ENCODE results near the gene HBE1. TPM values are rescaled to one million over a fixed set of nuclear protein-coding genes. Genes with fewer than 3 reads are reported as not detected.

Gene HBE1
- total and polyA plus RNA-seq, 4 donors = 2.1 to 14.6 TPM; not detected in 2

DNA sequence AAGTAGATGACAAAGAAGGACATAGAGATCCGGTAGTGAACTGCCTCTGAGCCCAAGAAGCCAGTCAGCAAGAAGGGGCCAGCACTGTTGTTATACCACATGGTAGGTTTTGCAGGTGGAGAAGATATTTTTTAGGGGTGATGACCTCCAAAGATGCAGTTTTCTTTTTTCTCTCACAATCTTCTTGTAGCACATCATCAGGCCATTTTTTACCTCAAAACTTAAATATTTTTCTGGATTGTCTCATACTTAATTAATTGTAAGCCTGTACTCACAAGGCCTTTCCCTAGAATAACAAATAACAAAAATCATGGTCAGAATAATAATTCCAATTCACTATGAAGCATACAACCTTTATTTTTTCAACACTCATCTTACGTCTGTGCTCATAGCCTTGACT is 32.1 kb upstream of the HBE1 start, which contains the start of gene OR51B4:
Gene OR51B4 (minus strand): TSS at position 101 of the 400 bp plus-strand sequence. CDS start 0 bp downstream, at position 101.
- no peak for ATAC-seq (ENCODE audit: insufficient read depth, low FRiP score)
- 93 to 94% methylated on average over 2 of the region's 2 CpGs for WGBS, 2 donors
- Histone ChIP-seq H3K36me3 (ENCODE audit: control insufficient read depth in 4 of 4, insufficient read depth in 4 of 4, low read length in 4 of 4) (peaks cover 0 to 1% (median 0%) of the 10 kb centered on the region in 4 donors), H3K4me3 (no peak within 1 kb of the TSS), H3K4me1 (ENCODE audit: control insufficient read depth in 5 of 5, insufficient read depth in 5 of 5, low read length in 5 of 5) (peaks cover 0 to 6% (median 0%) of the 10 kb centered on the region in 5 donors), H3K9ac (ENCODE audit: insufficient read depth in 1 of 2, low read length in 2 of 2) (no peak within 1 kb of the TSS), H3K27ac (ENCODE audit: low read depth in 1 of 2, low read length in 1 of 2) (no peak within 1 kb of the TSS), H3K27me3 (ENCODE audit: control insufficient read depth in 3 of 3, insufficient read depth in 3 of 3, low read length in 2 of 3) (no peaks in the 10 kb centered on the region), H3K9me3 (ENCODE audit: control insufficient read depth in 4 of 4, insufficient read depth in 3 of 4, low read length in 3 of 4) (no peaks in the 10 kb centered on the region)
- no peak for DNase-seq
- TF ChIP-seq, protein P1, sequence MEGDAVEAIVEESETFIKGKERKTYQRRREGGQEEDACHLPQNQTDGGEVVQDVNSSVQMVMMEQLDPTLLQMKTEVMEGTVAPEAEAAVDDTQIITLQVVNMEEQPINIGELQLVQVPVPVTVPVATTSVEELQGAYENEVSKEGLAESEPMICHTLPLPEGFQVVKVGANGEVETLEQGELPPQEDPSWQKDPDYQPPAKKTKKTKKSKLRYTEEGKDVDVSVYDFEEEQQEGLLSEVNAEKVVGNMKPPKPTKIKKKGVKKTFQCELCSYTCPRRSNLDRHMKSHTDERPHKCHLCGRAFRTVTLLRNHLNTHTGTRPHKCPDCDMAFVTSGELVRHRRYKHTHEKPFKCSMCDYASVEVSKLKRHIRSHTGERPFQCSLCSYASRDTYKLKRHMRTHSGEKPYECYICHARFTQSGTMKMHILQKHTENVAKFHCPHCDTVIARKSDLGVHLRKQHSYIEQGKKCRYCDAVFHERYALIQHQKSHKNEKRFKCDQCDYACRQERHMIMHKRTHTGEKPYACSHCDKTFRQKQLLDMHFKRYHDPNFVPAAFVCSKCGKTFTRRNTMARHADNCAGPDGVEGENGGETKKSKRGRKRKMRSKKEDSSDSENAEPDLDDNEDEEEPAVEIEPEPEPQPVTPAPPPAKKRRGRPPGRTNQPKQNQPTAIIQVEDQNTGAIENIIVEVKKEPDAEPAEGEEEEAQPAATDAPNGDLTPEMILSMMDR (IDR thresholded peaks at IDR 0.05; ENCODE audit: control extremely low read depth, extremely low read depth) = no peak

DNA sequence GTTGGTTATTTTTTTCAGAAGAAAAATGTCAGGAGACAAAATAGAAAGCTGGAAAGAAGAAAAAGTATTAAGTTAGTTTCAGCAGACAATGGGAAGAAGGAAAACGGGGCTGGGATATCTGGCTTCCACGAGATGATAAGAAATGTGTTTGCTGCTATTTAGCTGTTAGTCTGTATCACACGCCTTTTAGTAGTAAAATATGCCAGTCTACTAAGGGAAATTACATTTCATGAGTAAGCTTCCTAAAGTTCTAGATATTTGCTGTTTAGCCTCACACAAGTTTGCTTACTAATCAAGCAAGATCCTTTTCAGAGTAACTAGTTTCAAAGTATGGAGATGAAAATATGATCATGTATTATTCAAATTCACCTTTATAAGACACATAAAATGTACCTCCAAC is 30.5 kb upstream of the HBE1 start:
- H3K9ac ChIP-seq (ENCODE audit: insufficient read depth in 1 of 2, low read length in 2 of 2) = no peak overlapping the region
- H3K4me3 ChIP-seq = no peak overlapping the region
- ATAC-seq (ENCODE audit: insufficient read depth, low FRiP score) (no peak), DNase-seq (no peak)
- H3K36me3 ChIP-seq (ENCODE audit: control insufficient read depth in 4 of 4, insufficient read depth in 4 of 4, low read length in 4 of 4) = peaks cover 0 to 1% (median 0%) of the 10 kb centered on the region in 4 donors
- WGBS, 2 donors = 59 to 76% methylated on average over 3 of the region's 3 CpGs
- TF ChIP-seq, protein P1 (IDR thresholded peaks at IDR 0.05; ENCODE audit: control extremely low read depth, extremely low read depth) = no peak
- no peaks in the 10 kb centered on the region for H3K9me3 ChIP-seq (ENCODE audit: control insufficient read depth in 4 of 4, insufficient read depth in 3 of 4, low read length in 3 of 4)
- H3K27ac ChIP-seq (ENCODE audit: low read depth in 1 of 2, low read length in 1 of 2) = no peak overlapping the region
- no peaks in the 10 kb centered on the region for H3K27me3 ChIP-seq (ENCODE audit: control insufficient read depth in 3 of 3, insufficient read depth in 3 of 3, low read length in 2 of 3)
- peaks cover 0 to 6% (median 0%) of the 10 kb centered on the region in 5 donors for H3K4me1 ChIP-seq (ENCODE audit: control insufficient read depth in 5 of 5, insufficient read depth in 5 of 5, low read length in 5 of 5)

DNA sequence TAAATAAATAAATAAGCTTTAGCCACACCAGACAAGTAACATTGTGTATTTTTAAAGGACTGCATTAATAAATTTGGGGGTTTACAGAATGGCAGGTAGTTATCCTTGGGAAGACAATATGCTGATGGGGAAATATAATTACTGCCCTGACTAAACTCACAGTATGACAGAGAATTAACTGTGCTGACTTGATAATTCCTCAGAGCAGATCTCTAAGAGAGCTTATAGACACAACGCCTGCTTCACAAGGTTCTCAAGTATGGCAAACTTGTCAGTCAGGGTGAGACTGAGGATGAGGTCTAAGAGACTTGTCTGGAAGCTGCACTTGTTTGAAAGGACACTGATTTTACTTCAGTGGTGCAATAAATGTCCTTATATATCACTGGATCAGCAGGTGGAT is 28.7 kb upstream of the HBE1 start:
- peaks cover 0 to 1% (median 0%) of the 10 kb centered on the region in 4 donors for H3K36me3 ChIP-seq (ENCODE audit: control insufficient read depth in 4 of 4, insufficient read depth in 4 of 4, low read length in 4 of 4)

More for the DNA sequence above, 28.7 kb upstream of the HBE1 start:
- peaks cover 0 to 6% (median 0%) of the 10 kb centered on the region in 5 donors for H3K4me1 ChIP-seq (ENCODE audit: control insufficient read depth in 5 of 5, insufficient read depth in 5 of 5, low read length in 5 of 5)
- TF ChIP-seq, protein P1 (IDR thresholded peaks at IDR 0.05; ENCODE audit: control extremely low read depth, extremely low read depth) = no peak
- WGBS, 2 donors = 2 to 88% methylated on average over 1 of the region's 1 CpG
- no peaks in the 10 kb centered on the region for H3K27me3 ChIP-seq (ENCODE audit: control insufficient read depth in 3 of 3, insufficient read depth in 3 of 3, low read length in 2 of 3)
- DNase-seq (no peak), ATAC-seq (ENCODE audit: insufficient read depth, low FRiP score) (no peak)
- no peak overlapping the region for H3K27ac ChIP-seq (ENCODE audit: low read depth in 1 of 2, low read length in 1 of 2)
- no peak overlapping the region for H3K4me3 ChIP-seq
- H3K9ac ChIP-seq (ENCODE audit: insufficient read depth in 1 of 2, low read length in 2 of 2) = no peak overlapping the region
- peaks cover 0 to 2% (median 0%) of the 10 kb centered on the region in 4 donors for H3K9me3 ChIP-seq (ENCODE audit: control insufficient read depth in 4 of 4, insufficient read depth in 3 of 4, low read length in 3 of 4)

Measured in lung (tissue), 12 donors.